ENCODE measurements around the gene POU6F2. TPM values are rescaled to one million over a fixed set of nuclear protein-coding genes. Genes with fewer than 3 reads are reported as not detected.

POU6F2 gene
- total RNA-seq, 1 experiment from 2014 or later = not detected

DNA sequence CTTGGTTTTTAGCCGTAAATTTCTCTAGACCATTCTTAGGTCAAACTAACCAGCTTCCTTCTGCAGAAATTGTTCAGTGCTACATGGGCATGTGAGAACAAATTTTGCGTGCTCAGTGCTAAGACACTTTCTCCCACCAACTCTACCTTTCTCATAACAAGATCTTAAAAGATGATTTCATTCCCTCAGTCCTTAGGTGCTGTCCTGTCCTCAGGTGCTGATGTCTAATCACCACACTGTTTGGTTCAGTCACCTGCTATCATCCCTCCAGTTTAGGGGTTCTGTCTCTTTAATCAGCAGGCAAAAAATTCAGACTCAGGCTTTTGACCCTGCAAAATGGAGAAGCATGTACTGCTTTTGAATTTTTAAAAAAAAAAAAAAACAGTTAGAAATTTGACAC, 361.0 kb downstream of the POU6F2 start:
- no peak for DNase-seq (ENCODE audit: low read depth, low spot score)
- Histone ChIP-seq H3K4me3 (ENCODE audit: low read depth in 2 of 2, low read length in 2 of 2) (no peak overlapping the region), H3K27me3 (ENCODE audit: control insufficient read depth, insufficient read depth, low read length) (peaks cover 3% of the 10 kb centered on the region; the same call in 1 of the 2 replicates), H3K36me3 (ENCODE audit: control insufficient read depth, insufficient read depth, low read length) (no peaks in the 10 kb centered on the region), H3K4me1 (ENCODE audit: control insufficient read depth, insufficient read depth, low read length) (no peaks in the 10 kb centered on the region), H3K9me3 (ENCODE audit: control insufficient read depth, insufficient read depth, low read depth, low read length) (no peaks in the 10 kb centered on the region), H3K27ac (ENCODE audit: low read length) (no peak overlapping the region)
- ChIA-PET POLR2A (no interaction called here), CTCF (no interaction called here)
- BruUV-seq (replicated peaks) = no TSS peak
- ATAC-seq = no peak
- TF ChIP-seq TCF7L2 (IDR thresholded peaks at IDR 0.05; ENCODE audit: low read depth, low read length) (no peak), SIN3A (IDR thresholded peaks at IDR 0.05; ENCODE audit: borderline replicate concordance, insufficient read depth, low read depth, low read length) (no peak), POLR2AphosphoS5 (IDR thresholded peaks at IDR 0.05; ENCODE audit: low read depth, low read length) (no peak)
- TF ChIP-seq, protein P1, sequence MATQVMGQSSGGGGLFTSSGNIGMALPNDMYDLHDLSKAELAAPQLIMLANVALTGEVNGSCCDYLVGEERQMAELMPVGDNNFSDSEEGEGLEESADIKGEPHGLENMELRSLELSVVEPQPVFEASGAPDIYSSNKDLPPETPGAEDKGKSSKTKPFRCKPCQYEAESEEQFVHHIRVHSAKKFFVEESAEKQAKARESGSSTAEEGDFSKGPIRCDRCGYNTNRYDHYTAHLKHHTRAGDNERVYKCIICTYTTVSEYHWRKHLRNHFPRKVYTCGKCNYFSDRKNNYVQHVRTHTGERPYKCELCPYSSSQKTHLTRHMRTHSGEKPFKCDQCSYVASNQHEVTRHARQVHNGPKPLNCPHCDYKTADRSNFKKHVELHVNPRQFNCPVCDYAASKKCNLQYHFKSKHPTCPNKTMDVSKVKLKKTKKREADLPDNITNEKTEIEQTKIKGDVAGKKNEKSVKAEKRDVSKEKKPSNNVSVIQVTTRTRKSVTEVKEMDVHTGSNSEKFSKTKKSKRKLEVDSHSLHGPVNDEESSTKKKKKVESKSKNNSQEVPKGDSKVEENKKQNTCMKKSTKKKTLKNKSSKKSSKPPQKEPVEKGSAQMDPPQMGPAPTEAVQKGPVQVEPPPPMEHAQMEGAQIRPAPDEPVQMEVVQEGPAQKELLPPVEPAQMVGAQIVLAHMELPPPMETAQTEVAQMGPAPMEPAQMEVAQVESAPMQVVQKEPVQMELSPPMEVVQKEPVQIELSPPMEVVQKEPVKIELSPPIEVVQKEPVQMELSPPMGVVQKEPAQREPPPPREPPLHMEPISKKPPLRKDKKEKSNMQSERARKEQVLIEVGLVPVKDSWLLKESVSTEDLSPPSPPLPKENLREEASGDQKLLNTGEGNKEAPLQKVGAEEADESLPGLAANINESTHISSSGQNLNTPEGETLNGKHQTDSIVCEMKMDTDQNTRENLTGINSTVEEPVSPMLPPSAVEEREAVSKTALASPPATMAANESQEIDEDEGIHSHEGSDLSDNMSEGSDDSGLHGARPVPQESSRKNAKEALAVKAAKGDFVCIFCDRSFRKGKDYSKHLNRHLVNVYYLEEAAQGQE (IDR thresholded peaks at IDR 0.05; ENCODE audit: insufficient read depth in 1 of 2, low read depth in 2 of 2, low read length in 1 of 2) = no peak
- TF ChIP-seq, protein P2, sequence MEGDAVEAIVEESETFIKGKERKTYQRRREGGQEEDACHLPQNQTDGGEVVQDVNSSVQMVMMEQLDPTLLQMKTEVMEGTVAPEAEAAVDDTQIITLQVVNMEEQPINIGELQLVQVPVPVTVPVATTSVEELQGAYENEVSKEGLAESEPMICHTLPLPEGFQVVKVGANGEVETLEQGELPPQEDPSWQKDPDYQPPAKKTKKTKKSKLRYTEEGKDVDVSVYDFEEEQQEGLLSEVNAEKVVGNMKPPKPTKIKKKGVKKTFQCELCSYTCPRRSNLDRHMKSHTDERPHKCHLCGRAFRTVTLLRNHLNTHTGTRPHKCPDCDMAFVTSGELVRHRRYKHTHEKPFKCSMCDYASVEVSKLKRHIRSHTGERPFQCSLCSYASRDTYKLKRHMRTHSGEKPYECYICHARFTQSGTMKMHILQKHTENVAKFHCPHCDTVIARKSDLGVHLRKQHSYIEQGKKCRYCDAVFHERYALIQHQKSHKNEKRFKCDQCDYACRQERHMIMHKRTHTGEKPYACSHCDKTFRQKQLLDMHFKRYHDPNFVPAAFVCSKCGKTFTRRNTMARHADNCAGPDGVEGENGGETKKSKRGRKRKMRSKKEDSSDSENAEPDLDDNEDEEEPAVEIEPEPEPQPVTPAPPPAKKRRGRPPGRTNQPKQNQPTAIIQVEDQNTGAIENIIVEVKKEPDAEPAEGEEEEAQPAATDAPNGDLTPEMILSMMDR (IDR thresholded peaks at IDR 0.05) = no peak
- intact Hi-C loops (cut with micrococcal nuclease; ENCODE audit: unreplicated experiment) (no loop called here), in situ Hi-C loops (cut with HindIII; ENCODE audit: low pct_unique_long_range_greater_than_20kb, low sequenced_read_pairs) (no loop called here)

DNA sequence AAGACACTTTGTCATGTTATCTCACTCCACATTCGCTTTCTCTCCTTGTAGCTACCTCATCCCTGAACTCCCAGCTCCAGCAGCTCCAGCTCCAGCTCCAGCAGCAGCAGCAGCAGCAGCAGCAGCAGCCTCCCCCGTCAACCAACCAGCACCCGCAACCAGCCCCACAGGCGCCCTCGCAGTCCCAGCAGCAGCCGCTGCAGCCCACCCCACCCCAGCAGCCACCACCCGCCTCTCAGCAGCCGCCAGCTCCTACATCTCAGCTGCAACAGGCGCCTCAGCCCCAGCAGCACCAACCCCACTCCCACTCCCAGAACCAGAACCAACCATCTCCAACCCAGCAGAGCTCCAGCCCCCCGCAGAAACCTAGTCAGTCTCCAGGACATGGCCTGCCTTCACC, 361.9 kb downstream of the POU6F2 start:
- H3K4me1 ChIP-seq (ENCODE audit: control insufficient read depth, insufficient read depth, low read length) = no peaks in the 10 kb centered on the region
- TF ChIP-seq, protein P1 (IDR thresholded peaks at IDR 0.05; ENCODE audit: insufficient read depth in 1 of 2, low read depth in 2 of 2, low read length in 1 of 2) = no peak
- TF ChIP-seq SIN3A (IDR thresholded peaks at IDR 0.05; ENCODE audit: borderline replicate concordance, insufficient read depth, low read depth, low read length) = no peak
- TF ChIP-seq, protein P2 (IDR thresholded peaks at IDR 0.05) = no peak
- BruUV-seq (replicated peaks) = no TSS peak
- peaks cover 3% of the 10 kb centered on the region; the same call in 1 of the 2 replicates for H3K27me3 ChIP-seq (ENCODE audit: control insufficient read depth, insufficient read depth, low read length)
- ChIA-PET POLR2A (no interaction called here), CTCF (no interaction called here)
- H3K4me3 ChIP-seq (ENCODE audit: low read depth in 2 of 2, low read length in 2 of 2) = no peak overlapping the region
- H3K9me3 ChIP-seq (ENCODE audit: control insufficient read depth, insufficient read depth, low read depth, low read length) = no peaks in the 10 kb centered on the region
- no peak for DNase-seq (ENCODE audit: low read depth, low spot score)
- in situ Hi-C loops (cut with HindIII; ENCODE audit: low pct_unique_long_range_greater_than_20kb, low sequenced_read_pairs) = no loop called here
- H3K27ac ChIP-seq (ENCODE audit: low read length) = no peak overlapping the region
- no peaks in the 10 kb centered on the region for H3K36me3 ChIP-seq (ENCODE audit: control insufficient read depth, insufficient read depth, low read length)
- no peak for ATAC-seq
- intact Hi-C loops (cut with micrococcal nuclease; ENCODE audit: unreplicated experiment) = no loop called here
